ENCODE data around the gene MPC1. TPM values are rescaled to one million over a fixed set of nuclear protein-coding genes. Genes with fewer than 3 reads are reported as not detected.

Gene MPC1
- total RNA-seq, 1 donor from 2014 or later, result 40.9 TPM

- no peak for DNase-seq (ENCODE audit: extremely low spot score, unreplicated experiment)
- Mint-ChIP-seq H3K27ac (no peak overlapping the region), H3K4me1 (ENCODE audit: unreplicated experiment) (peaks cover 5% of the 10 kb centered on the region), H3K36me3 (no peaks in the 10 kb centered on the region), H3K9me3 (no peaks in the 10 kb centered on the region), H3K4me3 (no peak overlapping the region), H3K27me3 (no peaks in the 10 kb centered on the region)
- TF ChIP-seq, protein P1, sequence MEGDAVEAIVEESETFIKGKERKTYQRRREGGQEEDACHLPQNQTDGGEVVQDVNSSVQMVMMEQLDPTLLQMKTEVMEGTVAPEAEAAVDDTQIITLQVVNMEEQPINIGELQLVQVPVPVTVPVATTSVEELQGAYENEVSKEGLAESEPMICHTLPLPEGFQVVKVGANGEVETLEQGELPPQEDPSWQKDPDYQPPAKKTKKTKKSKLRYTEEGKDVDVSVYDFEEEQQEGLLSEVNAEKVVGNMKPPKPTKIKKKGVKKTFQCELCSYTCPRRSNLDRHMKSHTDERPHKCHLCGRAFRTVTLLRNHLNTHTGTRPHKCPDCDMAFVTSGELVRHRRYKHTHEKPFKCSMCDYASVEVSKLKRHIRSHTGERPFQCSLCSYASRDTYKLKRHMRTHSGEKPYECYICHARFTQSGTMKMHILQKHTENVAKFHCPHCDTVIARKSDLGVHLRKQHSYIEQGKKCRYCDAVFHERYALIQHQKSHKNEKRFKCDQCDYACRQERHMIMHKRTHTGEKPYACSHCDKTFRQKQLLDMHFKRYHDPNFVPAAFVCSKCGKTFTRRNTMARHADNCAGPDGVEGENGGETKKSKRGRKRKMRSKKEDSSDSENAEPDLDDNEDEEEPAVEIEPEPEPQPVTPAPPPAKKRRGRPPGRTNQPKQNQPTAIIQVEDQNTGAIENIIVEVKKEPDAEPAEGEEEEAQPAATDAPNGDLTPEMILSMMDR (conservative IDR thresholded peaks at IDR 0.05), result no peak
Measured at GRCh38 chr6:166379800-166380199, 2.9 kb downstream of the MPC1 start.

- Mint-ChIP-seq H3K27ac (no peak overlapping the region), H3K9me3 (no peaks in the 10 kb centered on the region), H3K27me3 (no peaks in the 10 kb centered on the region), H3K36me3 (no peaks in the 10 kb centered on the region), H3K4me1 (ENCODE audit: unreplicated experiment) (peaks cover 5% of the 10 kb centered on the region), H3K4me3 (no peak overlapping the region)
- no peak for DNase-seq (ENCODE audit: extremely low spot score, unreplicated experiment)
- TF ChIP-seq, protein P1 (conservative IDR thresholded peaks at IDR 0.05), result no peak
Measured at GRCh38 chr6:166379103-166379586, 3.6 kb downstream of the MPC1 start.

DNA sequence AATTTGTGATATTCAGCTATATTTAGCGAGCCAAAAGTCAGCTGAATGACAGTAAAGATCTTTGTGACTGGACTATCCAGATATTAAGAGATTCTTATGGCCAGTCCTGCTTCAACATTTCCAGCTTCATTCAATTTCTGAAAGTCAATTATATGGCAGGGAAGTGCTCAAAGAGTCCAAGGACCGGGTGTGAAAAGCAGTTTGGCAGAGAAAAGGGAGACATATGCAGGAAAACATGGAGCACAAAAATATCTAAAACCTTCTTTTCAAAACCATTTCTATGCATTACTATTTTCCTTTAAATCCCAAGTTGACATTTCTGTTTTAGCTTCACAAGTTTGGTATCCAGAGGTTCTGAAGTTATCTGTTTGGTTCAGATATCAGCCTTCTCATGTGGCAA, 5.0 kb downstream of the MPC1 start:
- H3K4me1 Mint-ChIP-seq (ENCODE audit: unreplicated experiment), result peaks cover 5% of the 10 kb centered on the region
- DNase-seq (ENCODE audit: extremely low spot score, unreplicated experiment), result no peak
- TF ChIP-seq, protein P1 (conservative IDR thresholded peaks at IDR 0.05), result no peak
- H3K9me3 Mint-ChIP-seq, result no peaks in the 10 kb centered on the region
- no peaks in the 10 kb centered on the region for H3K36me3 Mint-ChIP-seq
- H3K4me3 Mint-ChIP-seq, result no peak overlapping the region
- H3K27ac Mint-ChIP-seq, result no peak overlapping the region
- H3K27me3 Mint-ChIP-seq, result no peaks in the 10 kb centered on the region

DNA sequence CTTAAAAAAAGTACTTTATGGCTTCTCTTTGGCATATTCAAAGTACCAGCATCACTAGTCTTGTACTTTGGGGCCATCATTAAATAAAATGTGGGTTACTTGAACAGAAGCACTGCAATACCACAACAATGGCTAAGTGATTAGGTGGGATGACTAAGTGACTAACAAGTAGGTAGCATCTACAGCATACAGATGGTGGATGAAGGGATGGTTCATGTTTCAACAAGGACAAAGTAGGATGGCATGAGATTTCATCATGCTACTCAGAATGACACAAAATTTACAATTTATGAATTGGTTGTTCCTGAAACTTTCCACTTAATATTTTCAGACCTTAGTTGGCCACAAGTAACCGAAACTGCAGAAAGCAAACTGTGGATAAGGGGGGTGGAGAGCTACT, 7.7 kb downstream of the MPC1 start:
- H3K4me3 Mint-ChIP-seq, result no peak overlapping the region
- H3K4me1 Mint-ChIP-seq (ENCODE audit: unreplicated experiment), result no peaks in the 10 kb centered on the region
- no peak for DNase-seq (ENCODE audit: extremely low spot score, unreplicated experiment)
- TF ChIP-seq, protein P1 (conservative IDR thresholded peaks at IDR 0.05), result no peak
- no peaks in the 10 kb centered on the region for H3K27me3 Mint-ChIP-seq
- no peaks in the 10 kb centered on the region for H3K36me3 Mint-ChIP-seq
- no peaks in the 10 kb centered on the region for H3K9me3 Mint-ChIP-seq
- no peak overlapping the region for H3K27ac Mint-ChIP-seq

DNA sequence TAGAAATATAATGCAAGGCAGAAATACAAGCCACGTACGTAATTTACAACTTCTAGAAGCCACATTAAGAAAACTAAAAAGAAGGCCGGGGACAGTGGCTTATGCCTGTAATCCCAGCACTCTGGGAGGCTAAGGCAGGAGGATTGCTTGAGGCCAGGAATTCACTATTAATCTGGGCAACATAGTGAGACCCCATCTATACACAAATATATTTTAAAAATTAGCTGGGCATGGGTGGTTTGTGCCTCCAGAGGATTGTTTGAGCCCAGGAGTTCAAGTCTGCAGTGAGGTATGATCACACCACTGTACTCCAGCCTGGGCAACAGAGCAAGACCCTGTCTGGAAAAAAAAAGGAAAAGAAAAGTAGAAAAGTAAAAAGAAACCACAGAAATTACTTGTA, 12.3 kb downstream of the MPC1 start:
- TF ChIP-seq, protein P1 (conservative IDR thresholded peaks at IDR 0.05), result no peak
- H3K4me1 Mint-ChIP-seq (ENCODE audit: unreplicated experiment), result no peaks in the 10 kb centered on the region

DNA sequence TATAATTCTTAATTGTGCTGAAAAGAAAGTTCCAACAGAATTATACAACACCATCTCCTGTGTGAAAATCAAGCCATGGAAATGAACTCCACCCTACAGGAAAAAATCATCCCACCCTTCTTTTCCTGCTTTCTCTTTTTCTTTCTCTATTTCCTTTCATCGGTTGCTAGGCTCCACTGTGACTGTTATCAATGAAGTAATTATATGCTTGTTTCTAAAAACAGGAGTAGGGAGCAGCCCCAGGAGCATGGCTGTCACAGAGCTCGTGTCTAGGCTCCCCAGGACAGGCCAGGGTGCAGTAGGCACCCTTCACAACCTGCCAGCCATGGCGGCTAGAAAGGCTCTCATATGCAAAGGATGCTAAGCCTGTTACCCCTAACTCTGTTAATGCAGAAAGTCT, 13.0 kb downstream of the MPC1 start:
- Mint-ChIP-seq H3K9me3 (no peaks in the 10 kb centered on the region), H3K4me1 (ENCODE audit: unreplicated experiment) (no peaks in the 10 kb centered on the region), H3K4me3 (no peak overlapping the region), H3K27ac (no peak overlapping the region), H3K27me3 (no peaks in the 10 kb centered on the region), H3K36me3 (peaks cover 9% of the 10 kb centered on the region)
- TF ChIP-seq, protein P1 (conservative IDR thresholded peaks at IDR 0.05), result no peak
- no peak for DNase-seq (ENCODE audit: extremely low spot score, unreplicated experiment)

More for the DNA sequence above, 12.3 kb downstream of the MPC1 start:
- H3K4me3 Mint-ChIP-seq, result no peak overlapping the region
- no peaks in the 10 kb centered on the region for H3K9me3 Mint-ChIP-seq
- peaks cover 9% of the 10 kb centered on the region for H3K36me3 Mint-ChIP-seq
- H3K27ac Mint-ChIP-seq, result no peak overlapping the region
- no peak for DNase-seq (ENCODE audit: extremely low spot score, unreplicated experiment)
- H3K27me3 Mint-ChIP-seq, result no peaks in the 10 kb centered on the region

Data from type B pancreatic cell (in vitro differentiated cells).